ENCODE data around the gene HTT. TPM values are rescaled to one million over a fixed set of nuclear protein-coding genes. Genes with fewer than 3 reads are reported as not detected.

HTT gene
- total and polyA plus RNA-seq, 4 donors = 5.1 to 82.7 (median 41.1) TPM

DNA sequence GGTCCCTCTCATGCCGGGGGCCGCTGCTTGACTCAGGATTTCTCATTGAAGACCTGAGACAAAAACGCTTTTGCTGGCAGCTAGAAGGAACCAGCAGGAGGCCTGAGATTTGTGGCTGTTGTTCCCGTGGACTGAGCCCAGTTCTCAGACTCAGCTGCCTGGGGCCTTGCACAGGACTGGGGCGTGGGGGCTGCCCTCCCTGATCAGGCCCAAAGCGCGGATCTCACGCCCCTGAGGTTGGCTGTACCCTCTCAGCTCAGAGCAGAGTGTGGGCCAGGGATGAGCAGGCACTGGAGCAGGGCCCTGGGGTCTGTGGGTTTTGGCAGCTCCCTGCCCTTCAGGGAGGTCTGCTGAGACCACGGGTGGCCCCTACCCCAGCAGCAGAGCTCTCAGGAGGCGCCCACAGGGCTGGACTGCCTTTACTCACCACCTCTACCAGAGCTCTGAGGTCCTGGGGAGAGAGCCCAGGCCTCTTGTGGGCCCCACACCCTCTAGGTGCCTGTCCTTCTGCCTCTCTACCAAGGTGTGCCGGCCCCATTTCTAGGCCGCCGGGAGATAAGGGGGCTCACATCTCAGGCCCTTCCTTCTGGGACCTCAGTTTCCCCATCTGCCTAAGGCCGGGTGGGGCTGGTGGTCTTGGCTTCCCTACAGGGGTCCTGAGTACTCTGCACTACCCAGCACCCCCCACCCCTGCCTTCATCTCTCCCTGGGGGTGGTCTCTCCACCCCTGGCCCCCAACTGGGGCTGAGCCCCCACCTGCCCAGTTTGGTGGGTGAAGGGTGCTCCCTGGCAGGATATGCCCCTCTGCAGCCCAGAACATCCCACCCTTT lies 180.0 kb downstream of the HTT start:
- ATAC-seq (ENCODE audit: low FRiP score) (no peak), DNase-seq (peak; percentile 30 to 55)
- Histone ChIP-seq H3K9me3 (ENCODE audit: control insufficient read depth, low read length) (no peaks in the 10 kb centered on the region), H3K4me3 (ENCODE audit: low read length in 2 of 2) (no peak overlapping the region), H3K4me1 (ENCODE audit: control insufficient read depth in 1 of 2, insufficient read depth in 2 of 2, low read length in 2 of 2) (no peaks in the 10 kb centered on the region), H3K36me3 (ENCODE audit: control insufficient read depth in 1 of 2, insufficient read depth in 2 of 2, low read length in 1 of 2) (no peaks in the 10 kb centered on the region), H3K27me3 (ENCODE audit: control insufficient read depth in 1 of 2, insufficient read depth in 2 of 2, low read length in 1 of 2) (no peaks in the 10 kb centered on the region), H3K27ac (ENCODE audit: low read depth in 1 of 2, low read length in 2 of 2) (no peak overlapping the region)
- WGBS, 2 donors = 93 to 95% methylated on average over 13 to 14 of the region's 14 CpGs
- intact Hi-C loops (cut with DNase I) = no loop called here

DNA sequence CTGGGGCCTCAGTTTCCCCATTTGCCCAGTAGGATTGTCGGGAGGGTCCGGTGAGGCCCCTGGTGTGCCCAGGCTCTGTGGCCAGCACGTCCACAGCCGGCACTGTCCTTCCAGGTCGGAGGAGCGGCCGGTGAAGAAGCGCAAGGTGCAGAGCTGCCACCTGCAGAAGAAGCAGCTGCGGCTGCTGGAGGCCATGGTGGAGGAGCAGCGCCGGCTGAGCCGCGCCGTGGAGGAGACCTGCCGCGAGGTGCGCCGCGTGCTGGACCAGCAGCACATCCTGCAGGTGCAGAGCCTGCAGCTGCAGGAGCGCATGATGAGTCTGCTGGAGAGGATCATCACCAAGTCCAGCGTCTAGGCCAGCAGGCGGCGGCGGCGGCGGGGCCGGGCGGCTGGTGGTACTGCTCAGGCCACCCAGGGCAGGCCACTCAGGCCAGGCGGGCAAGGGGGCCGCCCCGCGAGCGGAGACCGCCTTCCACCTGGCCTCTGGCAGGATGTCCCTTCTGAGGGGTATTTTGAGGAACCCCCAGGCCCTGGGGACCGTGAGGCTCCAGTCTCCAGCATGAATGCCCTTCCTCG lies 181.2 kb downstream of the HTT start:
- Histone ChIP-seq H3K9me3 (ENCODE audit: control insufficient read depth, low read length) (no peaks in the 10 kb centered on the region), H3K27me3 (ENCODE audit: control insufficient read depth in 1 of 2, insufficient read depth in 2 of 2, low read length in 1 of 2) (no peaks in the 10 kb centered on the region), H3K36me3 (ENCODE audit: control insufficient read depth in 1 of 2, insufficient read depth in 2 of 2, low read length in 1 of 2) (no peaks in the 10 kb centered on the region), H3K27ac (ENCODE audit: low read depth in 1 of 2, low read length in 2 of 2) (no peak overlapping the region), H3K4me3 (ENCODE audit: low read length in 2 of 2) (no peak overlapping the region), H3K4me1 (ENCODE audit: control insufficient read depth in 1 of 2, insufficient read depth in 2 of 2, low read length in 2 of 2) (no peaks in the 10 kb centered on the region)
- ATAC-seq (ENCODE audit: low FRiP score) = no peak
- intact Hi-C loops (cut with DNase I) = no loop called here
- peak in 1 of 2 donors; percentile 74 for DNase-seq
- WGBS, 2 donors = 94 to 95% methylated on average over 36 of the region's 36 CpGs

DNA sequence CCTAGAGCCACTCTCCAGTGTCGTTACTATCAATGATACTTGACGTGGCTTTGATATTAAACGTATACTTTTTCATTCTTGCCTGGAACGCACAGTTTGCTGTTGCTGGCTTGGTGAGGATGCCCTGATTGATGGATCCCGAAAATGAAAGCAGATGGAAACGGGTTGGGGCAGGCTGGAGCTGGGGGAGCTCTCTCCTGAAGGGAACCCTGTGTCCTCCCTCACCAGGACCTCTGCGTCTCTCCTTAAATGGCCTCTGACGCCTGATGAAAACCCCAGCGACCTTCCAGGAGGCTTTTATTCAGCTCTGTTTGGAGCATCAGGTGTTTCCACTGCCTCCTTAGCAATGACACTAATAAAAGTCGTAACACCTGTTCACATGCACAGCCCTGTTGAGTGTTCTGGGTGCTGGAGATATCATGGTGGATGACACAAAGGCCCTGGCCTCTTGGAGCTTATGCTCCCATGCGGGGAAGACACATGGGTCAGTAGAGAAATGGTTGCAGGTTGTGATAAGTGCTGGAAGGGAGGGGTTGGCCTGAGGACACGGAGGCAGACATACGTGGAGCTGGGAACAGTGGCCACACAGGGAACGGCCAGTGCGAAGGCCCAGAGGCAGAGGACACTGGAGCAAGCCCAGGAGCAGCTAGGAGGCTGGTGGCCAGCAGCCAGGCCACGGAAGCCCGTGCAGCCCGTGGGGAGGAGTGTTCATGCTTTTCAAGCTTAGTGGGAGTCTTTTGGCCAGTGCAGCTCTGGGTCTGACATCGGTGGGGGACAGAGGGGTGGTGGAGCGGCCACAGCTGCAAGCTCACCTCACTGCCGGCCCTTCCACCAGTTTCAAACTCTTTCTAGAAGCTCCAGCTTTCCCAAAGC lies 182.0 kb downstream of the HTT start:
- H3K4me1 ChIP-seq (ENCODE audit: control insufficient read depth in 1 of 2, insufficient read depth in 2 of 2, low read length in 2 of 2) = no peaks in the 10 kb centered on the region
- no peaks in the 10 kb centered on the region for H3K27me3 ChIP-seq (ENCODE audit: control insufficient read depth in 1 of 2, insufficient read depth in 2 of 2, low read length in 1 of 2)
- ATAC-seq (ENCODE audit: low FRiP score) (no peak), DNase-seq (peak; percentile 32 to 63)
- intact Hi-C loops (cut with DNase I) = no loop called here
- H3K36me3 ChIP-seq (ENCODE audit: control insufficient read depth in 1 of 2, insufficient read depth in 2 of 2, low read length in 1 of 2) = no peaks in the 10 kb centered on the region
- no peaks in the 10 kb centered on the region for H3K9me3 ChIP-seq (ENCODE audit: control insufficient read depth, low read length)
- no peak overlapping the region for H3K4me3 ChIP-seq (ENCODE audit: low read length in 2 of 2)
- 89% methylated on average over 20 to 21 of the region's 21 CpGs for WGBS, 2 donors
- H3K27ac ChIP-seq (ENCODE audit: low read depth in 1 of 2, low read length in 2 of 2) = no peak overlapping the region

DNA sequence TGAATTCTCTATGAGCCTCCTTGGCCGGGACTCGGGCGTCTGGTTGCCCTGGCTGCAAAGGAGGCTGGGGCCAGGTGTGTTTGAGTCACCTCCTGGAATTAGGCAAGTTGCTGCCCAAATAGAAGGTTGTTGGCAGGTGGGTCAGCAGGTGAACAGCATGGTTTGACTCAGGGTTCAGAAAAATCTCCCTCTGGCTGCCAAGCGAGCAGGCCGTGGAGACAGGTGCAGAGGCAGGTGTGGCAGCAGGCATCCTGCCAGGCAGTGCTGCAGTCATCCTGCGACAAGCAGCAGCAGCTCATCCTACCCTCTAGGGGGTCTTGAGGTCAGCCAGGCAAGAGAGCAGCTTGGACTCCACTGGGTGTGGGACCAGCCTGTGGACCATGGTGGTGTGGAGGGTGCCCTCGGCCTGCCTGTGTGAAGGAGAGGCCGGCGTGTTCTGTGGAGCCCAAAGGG lies 182.6 kb downstream of the HTT start:
- ATAC-seq (ENCODE audit: low FRiP score) (no peak), DNase-seq (peak in 1 of 2 donors; percentile 59)
- intact Hi-C loops (cut with DNase I) = no loop called here
- Histone ChIP-seq H3K36me3 (ENCODE audit: control insufficient read depth in 1 of 2, insufficient read depth in 2 of 2, low read length in 1 of 2) (no peaks in the 10 kb centered on the region), H3K27ac (ENCODE audit: low read depth in 1 of 2, low read length in 2 of 2) (no peak overlapping the region), H3K27me3 (ENCODE audit: control insufficient read depth in 1 of 2, insufficient read depth in 2 of 2, low read length in 1 of 2) (no peaks in the 10 kb centered on the region), H3K4me1 (ENCODE audit: control insufficient read depth in 1 of 2, insufficient read depth in 2 of 2, low read length in 2 of 2) (no peaks in the 10 kb centered on the region), H3K9me3 (ENCODE audit: control insufficient read depth, low read length) (no peaks in the 10 kb centered on the region), H3K4me3 (ENCODE audit: low read length in 2 of 2) (no peak overlapping the region)
- WGBS, 2 donors = 91 to 96% methylated on average over 9 of the region's 9 CpGs

DNA sequence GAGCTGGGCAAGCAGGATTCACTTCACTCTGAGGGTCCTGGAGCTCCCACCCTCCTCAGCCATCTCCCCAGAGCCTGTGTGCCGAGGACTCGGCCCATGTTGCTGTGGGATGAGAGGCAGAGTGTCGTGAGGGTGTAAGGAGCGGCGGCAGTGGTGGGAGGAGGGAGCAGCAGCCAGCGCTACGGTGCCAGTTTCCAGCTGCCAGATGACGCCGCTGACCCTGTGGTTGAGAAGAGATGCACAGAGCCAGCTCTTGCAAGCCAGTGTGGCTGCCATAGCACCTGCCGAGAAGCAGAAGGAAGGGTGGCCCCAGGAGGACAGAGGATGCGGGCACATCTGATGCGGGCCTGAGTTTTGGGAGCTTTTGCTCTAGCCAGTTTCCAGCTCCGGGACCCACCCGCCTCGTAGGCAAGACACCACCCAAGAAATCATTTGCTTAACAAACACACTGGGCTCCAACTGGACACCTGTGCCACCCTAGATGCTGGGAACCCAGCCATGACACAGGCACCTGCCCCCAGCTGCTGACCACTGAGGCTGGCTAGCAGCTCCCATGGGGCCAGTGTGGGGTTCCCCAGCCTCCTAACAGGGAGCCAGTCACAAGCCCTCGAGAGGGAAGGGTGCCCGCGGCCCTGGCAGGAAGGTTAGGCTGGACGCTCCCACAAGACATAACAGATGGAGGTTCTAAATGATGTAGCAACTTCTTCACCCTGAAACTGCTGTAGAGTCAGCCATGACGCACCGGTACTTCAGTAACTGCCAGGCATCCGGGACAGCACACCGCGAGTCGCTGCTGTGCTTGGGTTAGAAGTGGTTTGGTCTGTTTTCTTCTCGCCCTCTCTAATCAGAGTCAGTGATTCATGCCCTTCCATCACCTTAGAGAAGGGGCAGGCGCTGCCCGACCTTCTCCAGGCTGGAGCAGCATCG lies 183.3 kb downstream of the HTT start:
- no peaks in the 10 kb centered on the region for H3K27me3 ChIP-seq (ENCODE audit: control insufficient read depth in 1 of 2, insufficient read depth in 2 of 2, low read length in 1 of 2)
- H3K4me3 ChIP-seq (ENCODE audit: low read length in 2 of 2) = no peak overlapping the region
- no peak for ATAC-seq (ENCODE audit: low FRiP score)
- intact Hi-C loops (cut with DNase I) = no loop called here
- 87 to 91% methylated on average over 29 of the region's 29 CpGs for WGBS, 2 donors
- no peaks in the 10 kb centered on the region for H3K36me3 ChIP-seq (ENCODE audit: control insufficient read depth in 1 of 2, insufficient read depth in 2 of 2, low read length in 1 of 2)
- no peaks in the 10 kb centered on the region for H3K9me3 ChIP-seq (ENCODE audit: control insufficient read depth, low read length)
- peak; percentile 33 to 60 for DNase-seq
- H3K27ac ChIP-seq (ENCODE audit: low read depth in 1 of 2, low read length in 2 of 2) = no peak overlapping the region
- no peaks in the 10 kb centered on the region for H3K4me1 ChIP-seq (ENCODE audit: control insufficient read depth in 1 of 2, insufficient read depth in 2 of 2, low read length in 2 of 2)

DNA sequence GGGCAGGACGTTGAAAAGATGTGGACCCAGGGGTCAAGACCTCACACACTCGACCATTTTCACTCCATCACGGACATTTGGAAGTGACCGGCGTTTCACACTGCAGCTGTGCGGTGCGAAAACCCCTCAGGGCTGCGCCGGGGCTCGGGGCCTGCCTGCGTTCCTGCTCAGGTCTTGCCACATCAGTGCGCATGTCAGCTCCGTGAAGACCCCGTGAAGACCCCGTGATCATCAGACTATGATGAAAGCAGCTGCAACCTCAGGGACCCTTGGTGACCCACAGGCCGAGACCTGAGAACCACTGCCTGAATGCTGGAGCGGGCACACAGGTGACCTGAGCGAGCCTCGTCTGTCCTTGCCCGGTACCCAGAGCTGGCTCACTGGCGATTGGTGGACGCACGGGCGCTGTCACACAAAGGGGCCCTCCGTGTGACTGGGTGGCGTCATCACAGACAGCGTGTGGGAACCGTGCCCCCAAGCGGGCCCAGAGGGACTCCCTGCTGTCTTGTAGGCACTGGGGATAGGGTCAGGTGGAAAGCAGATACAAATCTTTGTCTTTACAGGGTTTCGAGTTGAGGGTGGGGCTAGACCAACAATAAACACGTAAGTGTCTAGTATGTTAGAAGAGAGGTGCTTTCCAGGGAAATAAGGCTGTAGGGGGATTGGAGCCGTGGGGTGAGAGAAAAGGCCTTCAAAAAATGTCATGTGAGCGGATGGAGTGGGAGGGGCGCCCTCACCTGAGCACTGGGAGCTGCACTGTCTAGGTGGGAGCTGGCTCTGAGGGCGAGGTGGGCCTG lies 187.1 kb downstream of the HTT start:
- Histone ChIP-seq H3K27me3 (ENCODE audit: control insufficient read depth in 1 of 2, insufficient read depth in 2 of 2, low read length in 1 of 2) (no peaks in the 10 kb centered on the region), H3K36me3 (ENCODE audit: control insufficient read depth in 1 of 2, insufficient read depth in 2 of 2, low read length in 1 of 2) (no peaks in the 10 kb centered on the region), H3K4me1 (ENCODE audit: control insufficient read depth in 1 of 2, insufficient read depth in 2 of 2, low read length in 2 of 2) (no peaks in the 10 kb centered on the region), H3K4me3 (ENCODE audit: low read length in 2 of 2) (no peak overlapping the region), H3K9me3 (ENCODE audit: control insufficient read depth, low read length) (no peaks in the 10 kb centered on the region), H3K27ac (ENCODE audit: low read depth in 1 of 2, low read length in 2 of 2) (no peak overlapping the region)
- no peak for ATAC-seq (ENCODE audit: low FRiP score)
- peak in 1 of 2 donors; percentile 67 for DNase-seq
- intact Hi-C loops (cut with DNase I) = no loop called here
- WGBS, 2 donors = 89 to 91% methylated on average over 35 of the region's 35 CpGs

- Histone ChIP-seq H3K4me3 (ENCODE audit: low read length in 2 of 2) (no peak overlapping the region), H3K36me3 (ENCODE audit: control insufficient read depth in 1 of 2, insufficient read depth in 2 of 2, low read length in 1 of 2) (no peaks in the 10 kb centered on the region), H3K27me3 (ENCODE audit: control insufficient read depth in 1 of 2, insufficient read depth in 2 of 2, low read length in 1 of 2) (no peaks in the 10 kb centered on the region), H3K4me1 (ENCODE audit: control insufficient read depth in 1 of 2, insufficient read depth in 2 of 2, low read length in 2 of 2) (no peaks in the 10 kb centered on the region), H3K27ac (ENCODE audit: low read depth in 1 of 2, low read length in 2 of 2) (no peak overlapping the region), H3K9me3 (ENCODE audit: control insufficient read depth, low read length) (no peaks in the 10 kb centered on the region)
- 87 to 89% methylated on average over 23 of the region's 23 CpGs for WGBS, 2 donors
- intact Hi-C loops (cut with DNase I) = no loop called here
- ATAC-seq (ENCODE audit: low FRiP score) (no peak), DNase-seq (peak; percentile 35 to 68)
Observed at GRCh38 chr4:3262208-3263052, 187.9 kb downstream of the HTT start.

All from aorta (tissue), 5 donors.